Measurements from ENCODE around the gene VEGFC.

GRCh38 chr4:176782794-176783193, 9.9 kb downstream of the VEGFC start:
- TF ChIP-seq, protein P1, sequence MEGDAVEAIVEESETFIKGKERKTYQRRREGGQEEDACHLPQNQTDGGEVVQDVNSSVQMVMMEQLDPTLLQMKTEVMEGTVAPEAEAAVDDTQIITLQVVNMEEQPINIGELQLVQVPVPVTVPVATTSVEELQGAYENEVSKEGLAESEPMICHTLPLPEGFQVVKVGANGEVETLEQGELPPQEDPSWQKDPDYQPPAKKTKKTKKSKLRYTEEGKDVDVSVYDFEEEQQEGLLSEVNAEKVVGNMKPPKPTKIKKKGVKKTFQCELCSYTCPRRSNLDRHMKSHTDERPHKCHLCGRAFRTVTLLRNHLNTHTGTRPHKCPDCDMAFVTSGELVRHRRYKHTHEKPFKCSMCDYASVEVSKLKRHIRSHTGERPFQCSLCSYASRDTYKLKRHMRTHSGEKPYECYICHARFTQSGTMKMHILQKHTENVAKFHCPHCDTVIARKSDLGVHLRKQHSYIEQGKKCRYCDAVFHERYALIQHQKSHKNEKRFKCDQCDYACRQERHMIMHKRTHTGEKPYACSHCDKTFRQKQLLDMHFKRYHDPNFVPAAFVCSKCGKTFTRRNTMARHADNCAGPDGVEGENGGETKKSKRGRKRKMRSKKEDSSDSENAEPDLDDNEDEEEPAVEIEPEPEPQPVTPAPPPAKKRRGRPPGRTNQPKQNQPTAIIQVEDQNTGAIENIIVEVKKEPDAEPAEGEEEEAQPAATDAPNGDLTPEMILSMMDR (IDR thresholded peaks at IDR 0.05; ENCODE audit: insufficient read depth, low read depth, low read length): no peak
- TF ChIP-seq EZH2 (IDR thresholded peaks at IDR 0.05; ENCODE audit: insufficient read depth, low read length): no peak
